HEK293 (cell line): ENCODE data around the gene SPIRE1.

Experiments used
- CTCF ChIA-PET: fragments of 350-600 bp; formaldehyde crosslinking; extraction: SDS; loops from one replicate; lab custom pipeline; 2021; ENCODE audit warnings: antibody characterized with exemption; lab: Yijun Ruan, JAX
- POLR2A ChIA-PET: fragments of 300-600 bp; formaldehyde crosslinking; extraction: SDS; loops from one replicate; lab custom pipeline; 2020; ENCODE audit warnings: antibody characterized with exemption, inconsistent platforms; lab: Yijun Ruan, JAX
- H3K27ac ChIP-seq: fragments of 200-500 bp; sonication (Bioruptor generic); 2 replicates; pipeline ENCODE4 v1.5.1; 2014; ENCODE audit warnings: low read depth, low read length, control low read depth, inconsistent platforms; ENCODE audit errors: extremely low read depth
- H3K36me3 ChIP-seq, 2 experiments: fragments of 200-500 bp in 1 of 2; sonication (Bioruptor generic) in 1 of 2; 1 replicate in 1 of 2; 2 replicates in 1 of 2; pipeline ENCODE4 v1.5.1; 2014 to 2017; ENCODE audit warnings: inconsistent platforms in 2 of 2, low read length in 2 of 2; ENCODE audit not compliant: control insufficient read depth in 2 of 2, insufficient read depth in 1 of 2
- H3K4me1 ChIP-seq: fragments of 200-500 bp; sonication (Bioruptor generic); 2 replicates; pipeline ENCODE4 v1.5.1; 2014; ENCODE audit warnings: mild to moderate bottlenecking, low read length, inconsistent platforms; ENCODE audit not compliant: control insufficient read depth, insufficient read depth
- H3K4me3 ChIP-seq: 2 replicates; pipeline ENCODE4 v1.5.1; 2011; ENCODE audit warnings: low read depth, mild to moderate bottlenecking, control low read depth, low read length, moderate library complexity
- H3K9me3 ChIP-seq: fragments of 200-500 bp; sonication (Bioruptor generic); 2 replicates; pipeline ENCODE4 v1.5.1; 2014; ENCODE audit warnings: low read depth, low read length, inconsistent platforms; ENCODE audit not compliant: control insufficient read depth, insufficient read depth
- GFI1B ChIP-seq: fragments of 450-650 bp; formaldehyde crosslinking; IDR thresholded peaks from 2 replicates; pipeline ENCODE4 v1.5.1; 2016; ENCODE audit warnings: missing biosample characterization, missing genetic modification characterization
- GLIS1 ChIP-seq: fragments of 450-650 bp; formaldehyde crosslinking; IDR thresholded peaks from 2 replicates; pipeline ENCODE4 v1.5.1; 2016; ENCODE audit warnings: missing biosample characterization, missing genetic modification characterization
- KLF10 ChIP-seq: fragments of 450-650 bp; IDR thresholded peaks from 2 replicates; pipeline ENCODE4 v1.5.1; 2018; ENCODE audit warnings: missing biosample characterization, mild to moderate bottlenecking, missing genetic modification characterization
- YY2 ChIP-seq: fragments of 450-650 bp; formaldehyde crosslinking; IDR thresholded peaks from 2 replicates; pipeline ENCODE4 v1.5.1; 2016; ENCODE audit warnings: missing biosample characterization, missing genetic modification characterization
- ZNF112 ChIP-seq: fragments of 450-650 bp; formaldehyde crosslinking; IDR thresholded peaks from 2 replicates; pipeline ENCODE4 v1.5.0; 2017; ENCODE audit warnings: missing biosample characterization, missing genetic modification characterization
- ZNF132 ChIP-seq: fragments of 450-650 bp; formaldehyde crosslinking; IDR thresholded peaks from 2 replicates; pipeline ENCODE4 v1.5.1; 2017; ENCODE audit warnings: missing biosample characterization, missing genetic modification characterization, borderline replicate concordance
- ZNF140 ChIP-seq: fragments of 450-650 bp; formaldehyde crosslinking; IDR thresholded peaks from 2 replicates; pipeline ENCODE4 v1.5.1; 2016; ENCODE audit warnings: missing biosample characterization, missing genetic modification characterization
- ZNF19 ChIP-seq: fragments of 450-650 bp; formaldehyde crosslinking; IDR thresholded peaks from 2 replicates; pipeline ENCODE4; 2016; ENCODE audit warnings: missing biosample characterization, missing genetic modification characterization, low read depth
- ZNF2 ChIP-seq: fragments of 450-650 bp; formaldehyde crosslinking; IDR thresholded peaks from 2 replicates; pipeline ENCODE4 v1.5.1; 2016; ENCODE audit warnings: missing biosample characterization, missing genetic modification characterization
- ZNF211 ChIP-seq: fragments of 450-650 bp; formaldehyde crosslinking; IDR thresholded peaks from 2 replicates; pipeline ENCODE4 v1.5.1; 2016; ENCODE audit warnings: low read depth, missing biosample characterization, missing genetic modification characterization
- ZNF292 ChIP-seq: fragments of 450-650 bp; formaldehyde crosslinking; IDR thresholded peaks from 2 replicates; pipeline ENCODE4 v1.5.1; 2016; ENCODE audit warnings: low read depth, missing biosample characterization, missing genetic modification characterization, borderline replicate concordance
- ZNF394 ChIP-seq: fragments of 450-650 bp; formaldehyde crosslinking; IDR thresholded peaks from 2 replicates; pipeline ENCODE4 v1.5.1; 2016; ENCODE audit warnings: missing biosample characterization, missing genetic modification characterization, mild to moderate bottlenecking, moderate library complexity, borderline replicate concordance
- ZNF654 ChIP-seq: fragments of 450-650 bp; formaldehyde crosslinking; IDR thresholded peaks from 2 replicates; pipeline ENCODE4 v1.5.1; 2016; ENCODE audit warnings: low read depth, missing biosample characterization, missing genetic modification characterization
- TF ChIP-seq, protein P1 (sequence below): fragments of 450-650 bp; formaldehyde crosslinking; IDR thresholded peaks from 2 replicates; pipeline ENCODE4 v1.5.1; 2016; ENCODE audit warnings: missing biosample characterization, missing genetic modification characterization
- TF ChIP-seq, protein P2 (sequence below): fragments of 450-650 bp; formaldehyde crosslinking; IDR thresholded peaks from 2 replicates; pipeline ENCODE4 v1.5.0; 2017; ENCODE audit warnings: missing biosample characterization, missing genetic modification characterization, borderline replicate concordance
- TF ChIP-seq, protein P3 (sequence below): fragments of 450-650 bp; formaldehyde crosslinking; IDR thresholded peaks from 2 replicates; pipeline ENCODE4 v1.5.1; 2016; ENCODE audit warnings: missing biosample characterization, missing genetic modification characterization

SPIRE1 gene

DNA sequence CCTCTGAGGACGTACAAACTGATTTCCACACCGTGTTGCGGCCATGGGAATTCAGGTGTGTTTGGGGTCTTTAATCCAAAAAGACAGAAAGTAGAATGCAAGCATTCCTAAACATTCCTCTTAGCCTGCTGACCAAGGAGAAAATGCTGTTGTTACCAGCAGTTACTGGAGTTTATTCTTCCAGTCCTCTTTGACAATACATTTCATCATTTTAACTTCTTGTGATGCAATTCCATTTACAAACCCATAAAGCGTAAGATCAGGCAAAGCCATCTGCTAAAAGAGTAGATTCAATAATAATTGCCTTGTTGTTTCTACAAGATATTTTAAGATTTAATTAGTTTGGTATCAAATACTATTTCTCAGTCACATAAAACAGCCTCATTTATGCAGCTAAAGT is 32.7 kb downstream of the SPIRE1 start (continued):
- no peak for TF ChIP-seq GLIS1 (tag by site-specific recombination)

DNA sequence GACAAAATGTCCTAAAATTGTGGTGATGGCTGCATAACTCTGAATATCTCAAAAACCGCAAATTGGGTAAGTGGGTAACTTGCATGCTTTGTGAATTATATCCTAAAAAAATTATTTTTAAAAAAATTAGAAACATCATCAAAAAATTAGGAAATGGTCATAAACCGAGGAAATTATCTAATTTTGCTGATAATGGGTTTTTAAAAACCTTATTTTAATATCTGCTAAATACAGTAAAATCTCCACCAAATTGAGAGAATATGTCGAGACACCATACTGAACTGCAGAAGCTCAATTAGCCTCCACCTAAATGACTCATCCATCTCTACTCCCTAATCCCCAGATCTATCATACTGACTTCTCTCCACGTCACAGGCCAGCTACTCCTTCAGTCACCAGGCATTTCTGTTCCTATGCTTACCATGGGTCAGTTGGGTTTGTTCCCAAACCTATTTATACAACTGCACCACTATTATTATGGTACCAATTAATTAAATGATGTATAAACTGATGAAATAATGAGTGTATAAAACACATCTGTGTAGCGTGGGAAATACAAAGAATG is 36.1 kb downstream of the SPIRE1 start:
- CTCF ChIA-PET = interaction anchor here (0.6 kb wide), 1 partner anchor 18 kb away, joined by 3 read pairs; no protein-coding TSS in a partner anchor
- no peaks in the 10 kb centered on the region for H3K4me1 ChIP-seq
- no peak overlapping the region for H3K4me3 ChIP-seq
- POLR2A ChIA-PET = no interaction called here
- H3K27ac ChIP-seq = no peak overlapping the region
- H3K36me3 ChIP-seq = no peaks in the 10 kb centered on the region; a peak in 1 of 3 replicates
- TF ChIP-seq, protein P1, sequence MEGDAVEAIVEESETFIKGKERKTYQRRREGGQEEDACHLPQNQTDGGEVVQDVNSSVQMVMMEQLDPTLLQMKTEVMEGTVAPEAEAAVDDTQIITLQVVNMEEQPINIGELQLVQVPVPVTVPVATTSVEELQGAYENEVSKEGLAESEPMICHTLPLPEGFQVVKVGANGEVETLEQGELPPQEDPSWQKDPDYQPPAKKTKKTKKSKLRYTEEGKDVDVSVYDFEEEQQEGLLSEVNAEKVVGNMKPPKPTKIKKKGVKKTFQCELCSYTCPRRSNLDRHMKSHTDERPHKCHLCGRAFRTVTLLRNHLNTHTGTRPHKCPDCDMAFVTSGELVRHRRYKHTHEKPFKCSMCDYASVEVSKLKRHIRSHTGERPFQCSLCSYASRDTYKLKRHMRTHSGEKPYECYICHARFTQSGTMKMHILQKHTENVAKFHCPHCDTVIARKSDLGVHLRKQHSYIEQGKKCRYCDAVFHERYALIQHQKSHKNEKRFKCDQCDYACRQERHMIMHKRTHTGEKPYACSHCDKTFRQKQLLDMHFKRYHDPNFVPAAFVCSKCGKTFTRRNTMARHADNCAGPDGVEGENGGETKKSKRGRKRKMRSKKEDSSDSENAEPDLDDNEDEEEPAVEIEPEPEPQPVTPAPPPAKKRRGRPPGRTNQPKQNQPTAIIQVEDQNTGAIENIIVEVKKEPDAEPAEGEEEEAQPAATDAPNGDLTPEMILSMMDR (tag by site-specific recombination) = no peak
- TF ChIP-seq YY2 (tag by site-specific recombination) (no peak), ZNF292 (tag by site-specific recombination) (no peak), ZNF140 (tag by site-specific recombination) (no peak), ZNF112 (tag by site-specific recombination) (no peak), ZNF132 (tag by site-specific recombination) (no peak), ZNF394 (tag by site-specific recombination) (peak; percentile 87), ZNF19 (tag by site-specific recombination) (no peak)
- TF ChIP-seq, protein P2, sequence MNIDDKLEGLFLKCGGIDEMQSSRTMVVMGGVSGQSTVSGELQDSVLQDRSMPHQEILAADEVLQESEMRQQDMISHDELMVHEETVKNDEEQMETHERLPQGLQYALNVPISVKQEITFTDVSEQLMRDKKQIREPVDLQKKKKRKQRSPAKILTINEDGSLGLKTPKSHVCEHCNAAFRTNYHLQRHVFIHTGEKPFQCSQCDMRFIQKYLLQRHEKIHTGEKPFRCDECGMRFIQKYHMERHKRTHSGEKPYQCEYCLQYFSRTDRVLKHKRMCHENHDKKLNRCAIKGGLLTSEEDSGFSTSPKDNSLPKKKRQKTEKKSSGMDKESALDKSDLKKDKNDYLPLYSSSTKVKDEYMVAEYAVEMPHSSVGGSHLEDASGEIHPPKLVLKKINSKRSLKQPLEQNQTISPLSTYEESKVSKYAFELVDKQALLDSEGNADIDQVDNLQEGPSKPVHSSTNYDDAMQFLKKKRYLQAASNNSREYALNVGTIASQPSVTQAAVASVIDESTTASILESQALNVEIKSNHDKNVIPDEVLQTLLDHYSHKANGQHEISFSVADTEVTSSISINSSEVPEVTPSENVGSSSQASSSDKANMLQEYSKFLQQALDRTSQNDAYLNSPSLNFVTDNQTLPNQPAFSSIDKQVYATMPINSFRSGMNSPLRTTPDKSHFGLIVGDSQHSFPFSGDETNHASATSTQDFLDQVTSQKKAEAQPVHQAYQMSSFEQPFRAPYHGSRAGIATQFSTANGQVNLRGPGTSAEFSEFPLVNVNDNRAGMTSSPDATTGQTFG (tag by site-specific recombination) = no peak
- TF ChIP-seq, all 188 proteins: peak for 1
- no peaks in the 10 kb centered on the region for H3K9me3 ChIP-seq

DNA sequence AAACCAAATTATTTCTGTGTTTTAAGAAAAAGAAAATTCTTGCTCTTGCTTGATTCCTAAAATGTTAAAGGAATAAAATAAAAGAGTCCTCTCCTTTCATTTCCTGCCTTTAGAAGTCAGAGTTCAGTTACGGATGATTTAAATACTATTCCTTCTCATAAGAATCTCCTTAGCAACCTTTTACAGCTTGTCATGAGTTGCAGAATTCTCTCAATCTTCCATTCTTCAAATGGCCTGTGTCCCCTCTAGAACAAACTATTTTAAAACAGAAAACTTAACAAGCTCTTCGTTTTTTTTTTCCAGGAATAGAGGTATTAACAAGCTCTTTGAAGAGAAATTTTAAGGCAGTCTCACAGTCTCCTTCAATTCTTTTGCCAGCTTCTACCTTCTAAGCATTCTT is 42.2 kb downstream of the SPIRE1 start:
- no peak for TF ChIP-seq KLF10 (tag by site-specific recombination)
- no peak for TF ChIP-seq ZNF2
- no peak for TF ChIP-seq ZNF654 (tag by site-specific recombination)
- TF ChIP-seq, protein P3, sequence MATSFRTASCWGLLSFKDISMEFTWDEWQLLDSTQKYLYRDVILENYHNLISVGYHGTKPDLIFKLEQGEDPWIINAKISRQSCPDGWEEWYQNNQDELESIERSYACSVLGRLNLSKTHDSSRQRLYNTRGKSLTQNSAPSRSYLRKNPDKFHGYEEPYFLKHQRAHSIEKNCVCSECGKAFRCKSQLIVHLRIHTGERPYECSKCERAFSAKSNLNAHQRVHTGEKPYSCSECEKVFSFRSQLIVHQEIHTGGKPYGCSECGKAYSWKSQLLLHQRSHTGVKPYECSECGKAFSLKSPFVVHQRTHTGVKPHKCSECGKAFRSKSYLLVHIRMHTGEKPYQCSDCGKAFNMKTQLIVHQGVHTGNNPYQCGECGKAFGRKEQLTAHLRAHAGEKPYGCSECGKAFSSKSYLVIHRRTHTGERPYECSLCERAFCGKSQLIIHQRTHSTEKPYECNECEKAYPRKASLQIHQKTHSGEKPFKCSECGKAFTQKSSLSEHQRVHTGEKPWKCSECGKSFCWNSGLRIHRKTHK (tag by site-specific recombination) = no peak
- no peak for TF ChIP-seq GFI1B (tag by site-specific recombination)
- no peak for TF ChIP-seq ZNF211 (tag by site-specific recombination)
- no peak overlapping the region for H3K27ac ChIP-seq
- H3K4me1 ChIP-seq = peaks cover 4% of the 10 kb centered on the region; the same call in 1 of the 2 replicates
- H3K36me3 ChIP-seq = no peaks in the 10 kb centered on the region; a peak in 1 of 3 replicates
- POLR2A ChIA-PET = no interaction called here
- CTCF ChIA-PET = interaction anchor here (0.6 to 1.1 kb wide), 3 partner anchors 13 to 1581 kb away, joined by 3 to 4 read pairs (median 3); no protein-coding TSS in a partner anchor
- no peak overlapping the region for H3K4me3 ChIP-seq
- H3K9me3 ChIP-seq = no peaks in the 10 kb centered on the region
